Mesodermal cell (in vitro differentiated cells): ENCODE results near the gene GCA.

Experiments used
- H3K27ac ChIP-seq: 2 replicates; pipeline ENCODE4 v1.7.0; 2013; ENCODE audit warnings: mild to moderate bottlenecking, low read depth, low read length, moderate library complexity; ENCODE audit not compliant: severe bottlenecking
- H3K36me3 ChIP-seq: 2 replicates; pipeline ENCODE4 v1.7.1; 2013; ENCODE audit warnings: mild to moderate bottlenecking, low read length, moderate library complexity; ENCODE audit not compliant: control insufficient read depth, insufficient read depth
- H3K4me1 ChIP-seq: one replicate; pipeline ENCODE4 v1.7.1; 2013; ENCODE audit warnings: mild to moderate bottlenecking, low read length; ENCODE audit not compliant: insufficient read depth, control insufficient read depth, poor library complexity, severe bottlenecking
- H3K4me3 ChIP-seq: 2 replicates; pipeline ENCODE4 v1.7.0; 2013; ENCODE audit warnings: low read length, control low read depth, mild to moderate bottlenecking; ENCODE audit not compliant: insufficient read depth, poor library complexity, severe bottlenecking; ENCODE audit errors: extremely low read depth
- H3K9me3 ChIP-seq: 2 replicates; pipeline ENCODE4 v1.7.1; 2013; ENCODE audit warnings: mild to moderate bottlenecking, low read length, moderate library complexity; ENCODE audit not compliant: control insufficient read depth
- WGBS, 2 experiments: methylation state at CpG; one replicate each; pipeline ENCODE4 v1.1.5; 2013; ENCODE audit warnings: missing lambda C conversion rate in 2 of 2; ENCODE audit not compliant: insufficient coverage in 2 of 2; 5-methylcytosine and 5-hydroxymethylcytosine counted together

GCA gene

DNA sequence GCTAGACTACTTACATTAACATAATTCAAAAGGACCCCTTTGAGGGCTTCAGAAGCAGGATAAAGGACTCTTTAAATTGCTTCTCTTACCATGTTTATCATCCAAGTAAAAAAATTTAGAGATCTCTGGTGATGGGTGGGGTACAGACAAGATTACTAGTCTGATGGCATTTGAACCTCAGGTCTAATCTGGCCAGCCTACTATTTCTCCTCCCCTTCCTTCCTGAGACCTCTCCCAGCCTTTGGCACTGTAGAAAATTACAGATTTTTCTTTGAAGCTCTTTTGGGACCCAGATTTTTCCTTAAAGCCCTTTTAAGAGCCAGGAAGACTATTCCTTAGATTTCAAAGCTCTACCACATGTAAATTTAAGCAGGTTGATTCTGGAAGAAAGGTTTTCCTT lies 28.9 kb downstream of the GCA start:
- Histone ChIP-seq H3K4me3 (no peak overlapping the region), H3K4me1 (no peaks in the 10 kb centered on the region)

DNA sequence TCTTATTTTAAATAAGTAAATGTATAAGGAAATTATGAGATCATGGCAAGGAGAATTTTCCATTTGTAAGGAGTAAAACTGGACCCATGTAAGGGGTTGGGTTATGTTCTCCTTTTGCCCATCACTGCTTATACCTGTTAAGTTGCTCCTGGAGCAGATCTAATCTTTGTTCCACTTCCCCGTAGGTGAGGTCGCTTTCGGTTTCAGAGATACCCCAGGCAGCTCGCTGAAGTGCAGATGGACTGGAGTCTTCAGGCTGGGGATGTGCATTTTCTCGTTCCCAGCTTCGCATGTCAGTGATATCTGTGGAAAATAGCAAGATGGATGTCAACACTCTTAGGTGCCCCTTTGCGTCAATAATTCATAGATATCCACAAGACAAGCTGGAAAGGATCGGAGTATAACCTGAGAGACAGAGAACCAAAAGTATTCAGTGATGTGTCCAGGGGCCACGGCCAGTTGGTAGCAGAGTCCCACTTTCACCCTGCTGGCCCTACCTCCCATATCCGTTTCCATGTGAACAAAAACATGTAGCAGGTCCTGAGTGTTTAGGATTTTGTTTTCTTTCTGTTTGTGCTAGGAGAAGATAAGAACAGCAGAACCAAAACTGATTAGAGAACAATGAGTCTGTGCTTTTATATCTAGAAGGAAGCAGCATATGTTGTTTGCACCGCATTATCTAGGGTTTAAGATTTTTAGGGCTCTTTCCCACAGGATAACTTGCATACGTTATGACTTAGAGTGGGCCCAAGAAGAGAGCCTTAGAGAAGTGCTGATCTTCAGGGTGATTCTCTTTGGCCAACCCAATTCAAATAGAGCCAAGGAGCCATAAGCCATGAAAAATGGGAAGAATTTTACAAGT lies 36.0 kb downstream of the GCA start:
- Histone ChIP-seq H3K27ac (peak overlapping the region; percentile 87), H3K36me3 (no peaks in the 10 kb centered on the region), H3K9me3 (no peaks in the 10 kb centered on the region), H3K4me1 (no peaks in the 10 kb centered on the region), H3K4me3 (no peak overlapping the region)
- WGBS, 2 experiments: 95 to 99% methylated on average over 9 of the region's 12 CpGs

More for the DNA sequence above, 28.9 kb downstream of the GCA start:
- Histone ChIP-seq H3K27ac (no peak overlapping the region), H3K9me3 (no peaks in the 10 kb centered on the region), H3K36me3 (no peaks in the 10 kb centered on the region)

DNA sequence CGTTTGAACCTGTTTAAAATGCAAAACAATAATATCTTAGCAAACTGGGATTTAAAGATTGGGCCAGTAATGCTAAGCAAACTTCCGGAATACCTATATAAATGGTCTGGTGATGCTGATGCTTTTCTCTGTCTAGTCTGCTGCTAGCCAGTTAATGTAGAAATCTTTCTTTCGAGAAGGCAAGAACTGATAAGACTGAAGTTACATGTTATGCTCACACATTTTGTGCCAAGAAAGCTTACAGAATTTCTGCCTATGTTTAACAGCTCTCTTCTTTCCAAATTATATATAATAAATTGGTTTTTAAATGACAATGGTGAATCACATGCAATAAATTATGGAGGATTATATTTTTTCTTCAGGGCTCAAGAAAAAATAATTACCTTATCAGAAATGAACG lies 37.9 kb downstream of the GCA start:
- H3K36me3 ChIP-seq: no peaks in the 10 kb centered on the region

DNA sequence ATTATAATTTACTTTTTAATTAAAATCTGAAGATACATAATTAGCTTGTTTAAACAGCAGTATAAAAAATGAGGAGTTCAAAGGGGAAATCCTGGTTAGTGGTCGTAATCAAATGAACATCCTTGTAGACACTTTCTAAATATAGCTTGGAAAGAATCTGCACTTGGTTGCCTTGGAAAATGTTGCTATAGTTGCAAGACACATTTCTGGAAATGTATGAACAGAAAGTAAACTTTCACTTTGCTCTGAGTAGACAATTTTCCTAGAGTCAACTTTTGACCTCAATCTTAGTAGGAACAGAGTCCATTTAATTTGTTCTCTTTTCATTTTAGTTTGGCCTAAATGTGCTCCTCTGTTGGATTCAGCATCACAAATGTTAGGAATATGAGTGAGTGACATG lies 38.3 kb downstream of the GCA start:
- Histone ChIP-seq H3K36me3 (no peaks in the 10 kb centered on the region), H3K4me3 (no peak overlapping the region), H3K9me3 (no peaks in the 10 kb centered on the region), H3K27ac (no peak overlapping the region), H3K4me1 (no peaks in the 10 kb centered on the region)
- WGBS, 2 experiments: no CpG with 5 or more reads among the region's 1 CpG

More for the DNA sequence above, 37.9 kb downstream of the GCA start:
- Histone ChIP-seq H3K4me1 (no peaks in the 10 kb centered on the region), H3K4me3 (no peak overlapping the region), H3K9me3 (no peaks in the 10 kb centered on the region), H3K27ac (no peak overlapping the region)
- 89% methylated on average over 1 of the region's 4 CpGs; no CpG with 5 or more reads in 1 of the 2 experiments for WGBS, 2 experiments

DNA sequence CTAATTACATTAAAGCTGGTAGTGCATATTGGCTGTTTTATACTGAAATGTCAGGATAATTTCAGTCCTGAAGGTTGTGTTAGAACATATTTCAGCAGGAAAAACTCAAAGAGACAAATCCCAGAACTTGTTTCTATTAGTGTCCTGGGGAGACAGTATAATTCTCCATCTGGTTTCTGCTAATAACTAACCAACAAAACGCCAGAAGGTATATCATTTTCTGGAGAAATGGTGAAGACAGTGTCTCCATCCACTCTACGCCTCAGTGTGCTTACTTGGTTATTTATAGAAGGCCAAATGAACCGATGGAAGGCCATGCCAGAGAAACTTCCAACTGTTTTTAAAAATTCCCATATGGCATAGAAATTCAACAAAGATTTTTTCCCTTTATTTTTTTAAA lies 41.6 kb downstream of the GCA start:
- Histone ChIP-seq H3K4me1 (no peaks in the 10 kb centered on the region), H3K4me3 (no peak overlapping the region), H3K36me3 (no peaks in the 10 kb centered on the region), H3K9me3 (no peaks in the 10 kb centered on the region), H3K27ac (no peak overlapping the region)
- WGBS, 2 experiments: no CpG with 5 or more reads among the region's 3 CpGs

DNA sequence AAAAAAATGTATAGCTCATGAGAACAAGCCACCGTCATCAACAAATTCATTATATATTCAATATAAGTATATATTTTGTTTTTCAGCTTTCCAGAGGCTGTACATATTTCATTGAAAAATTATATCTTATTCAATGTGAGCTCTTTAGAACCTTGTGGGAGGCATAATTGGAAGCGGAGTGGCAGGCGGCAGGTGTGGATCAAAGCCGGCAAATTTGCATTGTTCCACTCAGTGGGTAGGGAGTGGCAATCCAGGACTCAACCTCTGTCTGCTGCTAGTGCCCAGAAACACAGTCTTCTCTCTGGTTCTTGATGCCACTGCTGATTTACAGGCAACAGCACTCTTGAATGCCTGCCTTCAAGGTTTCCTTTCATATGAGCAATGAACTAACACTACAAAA lies 46.9 kb downstream of the GCA start:
- Histone ChIP-seq H3K36me3 (no peaks in the 10 kb centered on the region), H3K4me1 (no peaks in the 10 kb centered on the region), H3K27ac (no peak overlapping the region), H3K9me3 (no peaks in the 10 kb centered on the region), H3K4me3 (no peak overlapping the region)
- 96 to 100% methylated on average over 2 to 3 of the region's 4 CpGs for whole genome bisulfite sequencing, 2 experiments

DNA sequence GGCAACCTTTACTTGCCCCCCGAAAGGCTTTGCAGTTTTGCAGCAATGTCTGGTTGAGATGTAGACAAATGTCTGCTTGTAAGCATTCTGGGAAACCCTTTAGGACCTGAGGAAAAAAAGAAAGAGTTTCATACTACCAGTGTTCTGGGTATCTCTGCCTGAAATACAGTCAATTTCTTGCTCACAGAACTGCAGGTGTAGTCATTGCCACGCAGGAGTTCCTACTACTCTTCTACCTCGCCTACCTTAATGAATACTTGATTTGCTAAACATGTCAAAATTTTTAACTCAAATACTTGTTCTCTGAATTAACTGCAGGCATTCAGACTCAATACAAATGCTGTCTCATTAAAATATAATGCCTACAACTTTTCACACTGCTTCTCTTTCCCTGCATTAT lies 56.4 kb downstream of the GCA start:
- Histone ChIP-seq H3K27ac (no peak overlapping the region), H3K9me3 (no peaks in the 10 kb centered on the region), H3K4me3 (no peak overlapping the region), H3K4me1 (no peaks in the 10 kb centered on the region), H3K36me3 (no peaks in the 10 kb centered on the region)
- WGBS, 2 experiments: 83 to 88% methylated on average over 2 to 3 of the region's 3 CpGs

DNA sequence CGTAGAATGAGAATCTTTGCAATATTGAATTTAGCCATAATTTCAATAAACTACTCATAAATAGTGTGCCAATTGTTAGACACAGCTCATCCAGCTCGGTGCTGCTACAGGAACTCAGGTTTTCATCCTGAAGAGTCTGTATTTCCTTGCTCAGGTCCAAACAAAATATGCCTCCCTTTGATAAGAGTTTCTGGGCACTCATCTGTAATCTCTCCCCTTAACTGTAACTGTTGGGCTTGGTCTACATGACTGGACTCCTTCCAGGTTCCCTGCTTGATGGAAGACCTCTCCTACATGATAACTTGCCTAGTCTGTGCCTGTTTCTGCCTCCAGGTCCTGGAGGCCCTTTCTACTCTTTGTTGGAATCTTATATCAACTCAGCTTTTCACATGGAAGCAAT lies 57.9 kb downstream of the GCA start:
- Histone ChIP-seq H3K27ac (no peak overlapping the region), H3K4me1 (no peaks in the 10 kb centered on the region), H3K4me3 (no peak overlapping the region), H3K36me3 (no peaks in the 10 kb centered on the region), H3K9me3 (no peaks in the 10 kb centered on the region)
- WGBS, 2 experiments: 83 to 93% methylated on average over 1 of the region's 2 CpGs

DNA sequence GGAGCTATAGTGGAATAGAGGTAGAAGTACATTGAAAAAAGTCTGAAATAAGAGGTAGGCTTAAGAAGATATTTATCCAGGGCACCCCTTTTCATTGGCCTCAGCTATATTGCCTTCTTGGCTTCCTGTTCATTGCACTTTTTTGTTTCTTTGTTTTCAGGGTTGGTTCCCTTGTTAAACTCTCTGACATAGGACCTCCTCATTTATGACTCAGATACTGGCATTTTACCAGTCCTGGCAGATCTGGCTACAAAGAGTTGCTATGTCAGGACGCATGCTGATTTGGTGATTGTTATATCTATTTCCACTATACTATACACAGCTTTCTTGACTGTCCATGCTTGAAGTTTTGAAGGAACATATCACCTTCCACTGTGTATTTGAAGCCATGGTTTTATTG lies 60.0 kb downstream of the GCA start:
- no CpG with 5 or more reads among the region's 1 CpG for WGBS, 2 experiments
- H3K4me1 ChIP-seq: no peaks in the 10 kb centered on the region
- no peaks in the 10 kb centered on the region for H3K9me3 ChIP-seq
- no peak overlapping the region for H3K4me3 ChIP-seq
- H3K36me3 ChIP-seq: no peaks in the 10 kb centered on the region
- no peak overlapping the region for H3K27ac ChIP-seq
